H1 (cell line): ENCODE measurements around the gene RBAK. TPM values are rescaled to one million over a fixed set of nuclear protein-coding genes. Genes with fewer than 3 reads are reported as not detected.

Experiments
- CTCF ChIA-PET: fragments of 300-600 bp; sonication (Branson Sonifier 250); formaldehyde crosslinking; loops from one replicate; lab custom pipeline; 2021; ENCODE audit not compliant: partially characterized antibody; lab: Charles Lee
- POLR2A ChIA-PET: fragments of 300-600 bp; sonication (Branson Sonifier 250); formaldehyde crosslinking; loops from one replicate; lab custom pipeline; 2021; ENCODE audit warnings: inconsistent platforms; ENCODE audit not compliant: partially characterized antibody; lab: Charles Lee
- DNase-seq, 2 experiments: peaks; one replicate each; pipeline versions ENCODE4 v3.0.0 to v3.0.0-alpha.2; 2010 to 2022; ENCODE audit warnings: low spot score in 2 of 2, low read depth in 1 of 2, mixed read lengths in 1 of 2
- FAIRE-seq: peaks from 2 replicates; lab custom pipeline; 2011; peaks lifted over from hg19 to GRCh38; lab: Jason Lieb, UNC
- H2AFZ ChIP-seq: 2 replicates; pipeline ENCODE4 v1.8.1; 2012; ENCODE audit warnings: low read length, inconsistent platforms
- H2AK5ac ChIP-seq: 2 replicates; pipeline ENCODE4 v1.6.1; 2013; ENCODE audit warnings: low read depth, low read length
- H2BK120ac ChIP-seq: replicated peaks from 2 replicates; pipeline ENCODE3; 2013; ENCODE audit warnings: low read depth, low read length, inconsistent platforms
- H2BK12ac ChIP-seq: 2 replicates; pipeline ENCODE4 v1.6.1; 2013; ENCODE audit warnings: low read depth, low read length
- H2BK15ac ChIP-seq: 2 replicates; pipeline ENCODE4 v1.6.1; 2013; ENCODE audit warnings: low read length
- H2BK20ac ChIP-seq: 2 replicates; pipeline ENCODE4 v1.6.1; 2013; ENCODE audit warnings: low read length
- H2BK5ac ChIP-seq: 2 replicates; pipeline ENCODE4 v1.6.1; 2013; ENCODE audit warnings: low read depth, low read length
- H3K14ac ChIP-seq: 2 replicates; pipeline ENCODE4 v1.6.1; 2013; ENCODE audit warnings: inconsistent platforms; ENCODE audit not compliant: insufficient read length
- H3K18ac ChIP-seq: 2 replicates; pipeline ENCODE4 v1.6.1; 2013; ENCODE audit warnings: low read length; ENCODE audit errors: extremely low read depth
- H3K23ac ChIP-seq: 2 replicates; pipeline ENCODE4 v1.6.1; 2013; ENCODE audit warnings: inconsistent platforms; ENCODE audit not compliant: insufficient read length
- H3K23me2 ChIP-seq: 2 replicates; pipeline ENCODE4 v1.6.1; 2013; ENCODE audit warnings: low read depth, low read length
- H3K27ac ChIP-seq: 2 replicates; pipeline ENCODE4 v1.6.1; 2011; ENCODE audit warnings: low read depth, low read length, inconsistent platforms
- H3K27me3 ChIP-seq, 4 experiments: replicated peaks in 1 of 4; 1 replicate in 1 of 4; 2 replicates in 3 of 4; pipeline versions ENCODE4 v1.6.1 to v1.8.1; 2011 to 2013; ENCODE audit warnings: low read length in 3 of 4, mild to moderate bottlenecking in 3 of 4, inconsistent platforms in 2 of 4, mixed read lengths in 2 of 4, moderate library complexity in 1 of 4; ENCODE audit not compliant: control insufficient read depth in 3 of 4, insufficient read depth in 3 of 4; ENCODE audit errors: extremely low read depth in 1 of 4
- H3K36me3 ChIP-seq, 4 experiments: 2 replicates each; pipeline versions ENCODE4 v1.6.1 to v1.8.1; 2011 to 2013; ENCODE audit warnings: mild to moderate bottlenecking in 4 of 4, low read length in 3 of 4, moderate library complexity in 2 of 4, control low read depth in 1 of 4, inconsistent platforms in 1 of 4; ENCODE audit not compliant: insufficient read depth in 4 of 4, control insufficient read depth in 2 of 4
- H3K4ac ChIP-seq: replicated peaks from 2 replicates; pipeline ENCODE3; 2013; ENCODE audit warnings: low read length, low read depth, mixed read lengths, inconsistent platforms; ENCODE audit not compliant: insufficient read length
- H3K4me1 ChIP-seq, 4 experiments: replicated peaks in 1 of 4; 1 replicate in 1 of 4; 2 replicates in 3 of 4; pipeline versions ENCODE4 v1.6.1 to v1.8.1; 2011 to 2013; ENCODE audit warnings: low read length in 3 of 4, inconsistent platforms in 2 of 4, mixed read lengths in 1 of 4; ENCODE audit not compliant: insufficient read depth in 4 of 4, control insufficient read depth in 3 of 4
- H3K4me2 ChIP-seq, 2 experiments: 2 replicates each; pipeline versions ENCODE4 v1.6.1 to v1.8.1; 2011 to 2013; ENCODE audit warnings: low read depth in 2 of 2, low read length in 2 of 2, control low read depth in 1 of 2, inconsistent platforms in 1 of 2, mild to moderate bottlenecking in 1 of 2; ENCODE audit not compliant: insufficient read depth in 1 of 2
- H3K4me3 ChIP-seq, 4 experiments: fragments of 200-600, 300-600 bp in 1 of 4; sonication (generic), shearing (Covaris generic), sonication (Bioruptor Twin) in 1 of 4; 2 replicates each; pipeline versions ENCODE4 v1.5.1 to v1.8.1; 2011 to 2016; ENCODE audit warnings: low read length in 4 of 4, low read depth in 3 of 4, control low read depth in 2 of 4, inconsistent platforms in 2 of 4, mild to moderate bottlenecking in 2 of 4, mixed read lengths in 1 of 4, moderate library complexity in 1 of 4; ENCODE audit not compliant: insufficient read depth in 2 of 4; ENCODE audit errors: extremely low read depth in 1 of 4
- H3K56ac ChIP-seq: replicated peaks from 2 replicates; pipeline ENCODE3; 2013; ENCODE audit warnings: low read depth, mild to moderate bottlenecking, mixed read lengths, low read length, inconsistent platforms; ENCODE audit not compliant: insufficient read length
- H3K79me1 ChIP-seq: 2 replicates; pipeline ENCODE4 v1.6.1; 2013; ENCODE audit warnings: low read depth, low read length, control low read depth
- H3K79me2 ChIP-seq, 2 experiments: 2 replicates each; pipeline versions ENCODE4 v1.6.1 to v1.8.1; 2012 to 2013; ENCODE audit warnings: low read length in 2 of 2, mild to moderate bottlenecking in 2 of 2, inconsistent platforms in 1 of 2; ENCODE audit not compliant: insufficient read depth in 2 of 2, control insufficient read depth in 1 of 2
- H3K9ac ChIP-seq, 4 experiments: replicated peaks in 1 of 4; 1 replicate in 1 of 4; 2 replicates in 3 of 4; pipeline versions ENCODE4 v1.6.1 to v1.8.1; 2011 to 2013; ENCODE audit warnings: low read depth in 3 of 4, low read length in 3 of 4, control low read depth in 2 of 4, mild to moderate bottlenecking in 2 of 4, moderate library complexity in 2 of 4, inconsistent platforms in 1 of 4; ENCODE audit errors: extremely low read depth in 1 of 4
- H3K9me3 ChIP-seq, 2 experiments: 2 replicates each; pipeline versions ENCODE4 v1.6.1 to v1.8.1; 2012 to 2013; ENCODE audit warnings: mild to moderate bottlenecking in 2 of 2, moderate library complexity in 2 of 2, control low read depth in 1 of 2, inconsistent platforms in 1 of 2, low read depth in 1 of 2, low read length in 1 of 2, mixed read lengths in 1 of 2; ENCODE audit not compliant: insufficient read depth in 2 of 2
- H4K20me1 ChIP-seq, 2 experiments: replicated peaks in 1 of 2; 2 replicates each; pipeline versions ENCODE3 to v1.8.1; 2011 to 2013; ENCODE audit warnings: inconsistent platforms in 2 of 2, low read length in 2 of 2, mild to moderate bottlenecking in 1 of 2; ENCODE audit not compliant: insufficient read depth in 2 of 2, control insufficient read depth in 1 of 2
- H4K5ac ChIP-seq: 2 replicates; pipeline ENCODE4 v1.6.1; 2013; ENCODE audit warnings: low read length, low read depth, mixed read lengths, inconsistent platforms; ENCODE audit not compliant: insufficient read length
- H4K8ac ChIP-seq: 2 replicates; pipeline ENCODE4 v1.8.0; 2013; ENCODE audit warnings: mild to moderate bottlenecking, moderate library complexity, low read length, inconsistent platforms; ENCODE audit not compliant: insufficient read depth; ENCODE audit errors: extremely low read depth
- H4K91ac ChIP-seq: replicated peaks from 2 replicates; pipeline ENCODE3; 2013; ENCODE audit warnings: low read length, mixed read lengths, inconsistent platforms; ENCODE audit not compliant: insufficient read length
- BCL11A ChIP-seq, 2 experiments: IDR thresholded peaks; one replicate each; pipeline ENCODE4 v1.6.1; 2011; ENCODE audit warnings: low read depth in 2 of 2, low read length in 2 of 2, mild to moderate bottlenecking in 2 of 2
- CHD1 ChIP-seq: IDR thresholded peaks from 2 replicates; pipeline ENCODE4 v1.6.1; 2012; ENCODE audit warnings: low read depth, low read length, improper control_type of control experiment
- CREB1 ChIP-seq: IDR thresholded peaks from 2 replicates; pipeline ENCODE4 v1.6.1; 2012; ENCODE audit warnings: inconsistent platforms
- EGR1 ChIP-seq: IDR thresholded peaks from 2 replicates; pipeline ENCODE4 v1.6.1; 2011; ENCODE audit warnings: low read depth, low read length, borderline replicate concordance
- GTF2F1 ChIP-seq: IDR thresholded peaks from 2 replicates; pipeline ENCODE4 v1.6.1; 2012; ENCODE audit warnings: low read depth, low read length, improper control_type of control experiment, borderline replicate concordance
- HDAC2 ChIP-seq, 2 experiments: fragments of 300-600 bp in 1 of 2; sonication (generic) in 1 of 2; IDR thresholded peaks; 2 replicates each; pipeline ENCODE4 v1.6.1; 2011 to 2012; ENCODE audit warnings: low read depth in 2 of 2, low read length in 2 of 2, mild to moderate bottlenecking in 2 of 2, moderate library complexity in 2 of 2, borderline replicate concordance in 1 of 2, inconsistent platforms in 1 of 2
- HDAC6 ChIP-seq: IDR thresholded peaks from one replicate; pipeline ENCODE4 v1.7.1; 2012; ENCODE audit warnings: low read depth, mild to moderate bottlenecking, inconsistent platforms, low read length, moderate library complexity
- KDM5A ChIP-seq: fragments of 200-600 bp; IDR thresholded peaks from 2 replicates; pipeline ENCODE4 v1.7.1; 2012; ENCODE audit warnings: mild to moderate bottlenecking, low read length, inconsistent platforms, mixed read lengths
- RAD21 ChIP-seq, 2 experiments: IDR thresholded peaks in 1 of 2; conservative IDR thresholded peaks in 1 of 2; 2 replicates each; pipeline ENCODE4 v1.6.1; 2011; ENCODE audit warnings: low read depth in 2 of 2, low read length in 2 of 2, improper control_type of control experiment in 1 of 2, inconsistent platforms in 1 of 2, mild to moderate bottlenecking in 1 of 2, moderate library complexity in 1 of 2
- RFX5 ChIP-seq: IDR thresholded peaks from 2 replicates; pipeline ENCODE4 v1.6.1; 2011; ENCODE audit warnings: low read depth, low read length, improper control_type of control experiment, borderline replicate concordance
- RNF2 ChIP-seq: fragments of 200-900, 300-1000 bp; sonication (generic); IDR thresholded peaks from 2 replicates; pipeline ENCODE4 v1.7.1; 2016; ENCODE audit warnings: borderline replicate concordance, low read depth, mild to moderate bottlenecking, antibody characterized with exemption, low read length; ENCODE audit not compliant: poor library complexity, severe bottlenecking; ENCODE audit errors: missing control alignments
- SIRT6 ChIP-seq: IDR thresholded peaks from one replicate; pipeline ENCODE4 v1.7.1; 2012; ENCODE audit warnings: low read length, inconsistent platforms
- SP1 ChIP-seq: IDR thresholded peaks from 2 replicates; pipeline ENCODE4 v1.6.1; 2011; ENCODE audit warnings: low read depth, low read length
- YY1 ChIP-seq: IDR thresholded peaks from 2 replicates; pipeline ENCODE4 v1.6.1; 2011; ENCODE audit warnings: low read depth, mild to moderate bottlenecking, low read length
- WGBS, 2 experiments: shearing (Covaris generic) in 1 of 2; methylation state at CpG; one replicate each; pipeline versions ENCODE4 v1.1.6 to v1.1.7; 2013 to 2015; ENCODE audit warnings: low lambda C conversion rate in 2 of 2, mixed read lengths in 2 of 2, inconsistent platforms in 1 of 2, low coverage in 1 of 2, missing lambda C conversion rate in 1 of 2; ENCODE audit not compliant: insufficient replicate concordance in 2 of 2, insufficient coverage in 1 of 2, insufficient read length in 1 of 2; ENCODE audit errors: extremely low coverage in 1 of 2, missing lambda C conversion rate in 1 of 2; 5-methylcytosine and 5-hydroxymethylcytosine counted together
- polyA plus RNA-seq, 7 experiments: library from polyadenylated mRNA; depleted of rRNA in 3 of 7; stranded (reverse) in 5 of 7; unstranded in 2 of 7; fragments of >200 nt in 5 of 7; fragments of 200-250 nt in 2 of 7; gene quantifications; 1 replicate in 5 of 7; 2 replicates in 1 of 7; 4 replicates in 1 of 7; pipeline versions ENCODE4 v1.2.1 to v1.2.3, GENCODE V29; 2011 to 2013; ENCODE audit warnings: missing spikeins in 2 of 7, mixed read lengths in 2 of 7
- total RNA-seq: library from RNA; stranded (reverse); fragmentation: NEBNext Ultra II Directional; extraction: Animal tissue kit (Norgen Biotek cat#: 25700); gene quantifications from 2 replicates; pipeline ENCODE4 v1.2.1, GENCODE V29; 2021

The RBAK gene
- total and polyA plus RNA-seq, 2 of the 8 experiments (the other 6 are each of a cell fraction or from before 2014, with no cell fraction given), result 1.9 to 18.2 TPM

GRCh38 chr7:5036446-5036845 lies 9.2 kb upstream of the RBAK start:
- Histone ChIP-seq H2BK12ac (no peak overlapping the region), H4K5ac (no peak overlapping the region), H3K36me3 (no peaks in the 10 kb centered on the region), H3K9ac (no peak overlapping the region), H2BK5ac (no peak overlapping the region), H3K4me3 (no peak overlapping the region), H3K4ac (no peak overlapping the region), H3K27me3 (no peaks in the 10 kb centered on the region), H3K56ac (no peak overlapping the region), H4K8ac (no peak overlapping the region), H3K23me2 (no peaks in the 10 kb centered on the region), H3K79me1 (no peaks in the 10 kb centered on the region), H2AK5ac (no peak overlapping the region), H3K14ac (no peak overlapping the region), H2BK20ac (no peak overlapping the region), H2BK120ac (no peak overlapping the region), H3K79me2 (no peaks in the 10 kb centered on the region), H3K9me3 (no peaks in the 10 kb centered on the region; a peak in 1 of 4 replicates), H3K23ac (no peak overlapping the region), H3K4me1 (no peaks in the 10 kb centered on the region), H3K4me2 (no peak overlapping the region), H4K91ac (no peak overlapping the region), H2BK15ac (no peak overlapping the region), H3K18ac (no peak overlapping the region), H2AFZ (no peak overlapping the region), H3K27ac (no peak overlapping the region), H4K20me1 (no peaks in the 10 kb centered on the region)
- WGBS, 2 experiments, result 84% methylated on average over 9 of the region's 9 CpGs; no CpG with 5 or more reads in 1 of the 2 experiments
- ChIA-PET POLR2A (interaction anchor here (0.7 kb wide), 1 partner anchor 9 kb away, joined by 3 read pairs; the partner anchor contains the start of gene RBAK), CTCF (interaction anchor here (0.7 to 0.8 kb wide), 2 partner anchors 28 to 153 kb away, joined by 3 read pairs; partner anchors contain the start of gene RADIL)
- FAIRE-seq (no peak), DNase-seq (no peak)
- TF ChIP-seq YY1 (no peak), BCL11A (IDR thresholded peaks at IDR 0.05; ENCODE audit: low read depth in 2 of 2, low read length in 2 of 2) (no peak), SIRT6 (no peak), EGR1 (no peak), RAD21 (IDR thresholded peaks at IDR 0.05 in 1 of 2, conservative IDR thresholded peaks at IDR 0.05 in 1 of 2; ENCODE audit: low read depth in 2 of 2, low read length in 2 of 2) (no peak), HDAC6 (no peak), RFX5 (no peak), CREB1 (no peak), CHD1 (no peak), RNF2 (no peak), GTF2F1 (no peak), HDAC2 (IDR thresholded peaks at IDR 0.05; ENCODE audit: borderline replicate concordance in 1 of 2, low read depth in 2 of 2, low read length in 2 of 2) (no peak), SP1 (no peak), KDM5A (no peak)
